NB4 (cell line): ENCODE data around the gene COL6A2.

Experiments
- DNase-seq: peaks from one replicate; pipeline ENCODE4 v3.0.0; 2010; ENCODE audit warnings: low read depth
- H3K4me3 ChIP-seq: one replicate; pipeline ENCODE4 v1.5.1; 2011; ENCODE audit warnings: mild to moderate bottlenecking, low read depth, low read length, moderate library complexity
- MYC ChIP-seq: IDR thresholded peaks from 2 replicates; pipeline ENCODE4 v1.6.1; 2011; ENCODE audit warnings: low read depth, low read length
- POLR2A ChIP-seq: IDR thresholded peaks from 2 replicates; pipeline ENCODE4 v1.6.1; 2011; ENCODE audit warnings: mild to moderate bottlenecking; ENCODE audit not compliant: insufficient read length; ENCODE audit errors: extremely low read depth
- TF ChIP-seq, protein P1 (sequence below): IDR thresholded peaks from 2 replicates; pipeline ENCODE4 v1.6.1; 2011; ENCODE audit warnings: low read depth, low read length
- TF ChIP-seq, protein P2 (sequence below): IDR thresholded peaks from one replicate; pipeline ENCODE4 v1.5.1; 2012; ENCODE audit warnings: low read depth, low read length

Gene COL6A2

DNA sequence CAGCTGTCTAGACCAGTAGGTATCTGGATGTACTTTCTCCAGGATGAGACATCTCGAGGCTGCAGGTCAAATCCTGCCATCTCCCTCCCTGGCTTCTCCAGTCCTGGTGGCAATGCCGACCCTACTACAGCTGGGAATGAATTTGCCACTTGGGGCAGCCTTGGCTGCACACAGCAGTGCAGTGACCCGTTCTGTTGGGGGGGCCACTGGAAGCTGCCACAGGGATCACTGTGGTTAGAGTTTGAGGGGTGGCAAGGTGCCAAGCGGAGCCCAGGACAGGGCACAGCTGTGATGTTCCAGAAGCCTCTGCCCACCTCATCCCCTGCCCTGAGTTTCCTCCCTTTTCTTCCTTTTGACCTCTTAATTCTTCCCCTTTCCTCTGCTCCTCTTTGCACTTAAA is 17.1 kb downstream of the COL6A2 start:
- TF ChIP-seq, protein P1, sequence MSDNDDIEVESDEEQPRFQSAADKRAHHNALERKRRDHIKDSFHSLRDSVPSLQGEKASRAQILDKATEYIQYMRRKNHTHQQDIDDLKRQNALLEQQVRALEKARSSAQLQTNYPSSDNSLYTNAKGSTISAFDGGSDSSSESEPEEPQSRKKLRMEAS: no peak
- TF ChIP-seq POLR2A: no peak
- TF ChIP-seq, protein P2, sequence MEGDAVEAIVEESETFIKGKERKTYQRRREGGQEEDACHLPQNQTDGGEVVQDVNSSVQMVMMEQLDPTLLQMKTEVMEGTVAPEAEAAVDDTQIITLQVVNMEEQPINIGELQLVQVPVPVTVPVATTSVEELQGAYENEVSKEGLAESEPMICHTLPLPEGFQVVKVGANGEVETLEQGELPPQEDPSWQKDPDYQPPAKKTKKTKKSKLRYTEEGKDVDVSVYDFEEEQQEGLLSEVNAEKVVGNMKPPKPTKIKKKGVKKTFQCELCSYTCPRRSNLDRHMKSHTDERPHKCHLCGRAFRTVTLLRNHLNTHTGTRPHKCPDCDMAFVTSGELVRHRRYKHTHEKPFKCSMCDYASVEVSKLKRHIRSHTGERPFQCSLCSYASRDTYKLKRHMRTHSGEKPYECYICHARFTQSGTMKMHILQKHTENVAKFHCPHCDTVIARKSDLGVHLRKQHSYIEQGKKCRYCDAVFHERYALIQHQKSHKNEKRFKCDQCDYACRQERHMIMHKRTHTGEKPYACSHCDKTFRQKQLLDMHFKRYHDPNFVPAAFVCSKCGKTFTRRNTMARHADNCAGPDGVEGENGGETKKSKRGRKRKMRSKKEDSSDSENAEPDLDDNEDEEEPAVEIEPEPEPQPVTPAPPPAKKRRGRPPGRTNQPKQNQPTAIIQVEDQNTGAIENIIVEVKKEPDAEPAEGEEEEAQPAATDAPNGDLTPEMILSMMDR: no peak
- TF ChIP-seq MYC: no peak
- DNase-seq: no peak
- no peak overlapping the region for H3K4me3 ChIP-seq

DNA sequence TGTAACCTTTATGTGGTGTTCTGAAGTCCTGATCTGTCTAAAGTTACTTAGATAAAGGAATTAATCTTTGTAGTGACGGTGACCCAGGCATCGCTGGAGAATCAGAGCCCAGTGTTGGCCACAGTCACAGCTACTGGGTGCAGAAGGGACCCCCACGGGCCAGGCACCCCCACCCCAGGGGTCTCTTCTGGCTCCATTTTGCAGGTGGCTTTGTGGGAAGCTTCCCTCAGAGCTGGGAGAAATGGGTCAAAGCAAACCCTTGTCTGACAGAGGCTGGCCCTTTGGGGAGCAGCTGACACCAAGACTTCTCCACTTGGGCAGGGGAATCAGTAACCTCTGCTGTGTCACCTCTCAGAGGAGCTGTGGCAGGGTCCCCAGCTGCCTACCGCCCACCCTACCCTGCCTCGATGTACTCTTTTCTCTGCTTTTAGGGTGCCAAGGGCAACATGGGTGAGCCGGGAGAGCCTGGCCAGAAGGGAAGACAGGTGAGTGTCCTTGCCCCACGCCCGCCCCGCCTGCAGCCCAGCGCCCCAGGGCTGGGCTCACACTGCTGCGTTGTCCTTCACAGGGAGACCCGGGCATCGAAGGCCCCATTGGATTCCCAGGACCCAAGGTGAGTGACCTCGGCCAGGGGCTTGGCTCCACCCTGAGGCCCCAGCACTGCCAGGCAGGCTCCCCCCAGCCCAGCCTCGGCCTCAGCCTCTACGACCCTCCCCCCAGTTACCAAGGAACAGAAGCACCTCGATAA is 17.7 kb downstream of the COL6A2 start:
- no peak for DNase-seq
- H3K4me3 ChIP-seq: no peak overlapping the region
- TF ChIP-seq, protein P1: no peak
- TF ChIP-seq, protein P2: no peak

GRCh38 chr21:46116189-46116775 is 18.4 kb downstream of the COL6A2 start:
- H3K4me3 ChIP-seq: no peak overlapping the region
- TF ChIP-seq MYC (no peak), POLR2A (no peak)
- TF ChIP-seq, protein P2: no peak
- TF ChIP-seq, protein P1: no peak
- no peak for DNase-seq

DNA sequence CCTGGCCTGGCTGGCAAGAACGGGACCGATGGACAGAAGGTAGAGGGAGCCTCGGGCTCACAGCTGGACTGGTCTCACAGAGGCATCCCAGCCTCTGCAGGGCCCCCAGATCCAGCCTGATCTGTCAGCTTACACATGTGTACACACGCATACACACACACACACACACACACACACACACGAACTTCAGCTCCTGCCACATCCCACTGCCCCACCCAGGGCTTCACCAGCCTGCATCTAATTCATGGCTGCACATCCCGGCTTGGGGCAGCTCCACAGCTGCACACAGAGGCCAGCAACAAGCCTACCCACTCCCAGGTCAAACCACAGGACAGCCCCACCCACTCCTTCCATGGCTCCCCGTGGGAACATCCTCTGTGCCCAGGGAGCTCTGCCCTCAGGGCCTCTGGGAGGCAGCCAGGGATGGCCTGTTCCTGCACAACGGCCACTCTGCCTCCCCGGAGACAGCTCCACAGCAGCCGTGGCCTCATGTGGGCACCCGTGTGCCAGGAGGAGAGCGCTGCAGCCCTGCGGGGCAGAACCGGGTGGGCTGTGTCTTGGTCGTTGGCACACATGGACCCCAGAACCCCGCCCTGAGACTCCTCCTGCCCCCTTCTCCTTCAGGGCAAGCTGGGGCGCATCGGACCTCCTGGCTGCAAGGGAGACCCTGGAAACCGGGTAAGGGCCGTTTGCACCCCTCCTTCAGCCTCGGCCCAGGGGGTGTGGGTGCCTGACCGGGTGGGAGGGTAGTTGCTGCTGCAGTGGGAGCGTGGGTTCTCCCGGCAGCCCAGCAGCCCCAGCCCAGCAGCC is 19.1 kb downstream of the COL6A2 start:
- TF ChIP-seq MYC (no peak), POLR2A (no peak)
- TF ChIP-seq, protein P2: no peak
- TF ChIP-seq, protein P1: no peak
- DNase-seq: no peak

DNA sequence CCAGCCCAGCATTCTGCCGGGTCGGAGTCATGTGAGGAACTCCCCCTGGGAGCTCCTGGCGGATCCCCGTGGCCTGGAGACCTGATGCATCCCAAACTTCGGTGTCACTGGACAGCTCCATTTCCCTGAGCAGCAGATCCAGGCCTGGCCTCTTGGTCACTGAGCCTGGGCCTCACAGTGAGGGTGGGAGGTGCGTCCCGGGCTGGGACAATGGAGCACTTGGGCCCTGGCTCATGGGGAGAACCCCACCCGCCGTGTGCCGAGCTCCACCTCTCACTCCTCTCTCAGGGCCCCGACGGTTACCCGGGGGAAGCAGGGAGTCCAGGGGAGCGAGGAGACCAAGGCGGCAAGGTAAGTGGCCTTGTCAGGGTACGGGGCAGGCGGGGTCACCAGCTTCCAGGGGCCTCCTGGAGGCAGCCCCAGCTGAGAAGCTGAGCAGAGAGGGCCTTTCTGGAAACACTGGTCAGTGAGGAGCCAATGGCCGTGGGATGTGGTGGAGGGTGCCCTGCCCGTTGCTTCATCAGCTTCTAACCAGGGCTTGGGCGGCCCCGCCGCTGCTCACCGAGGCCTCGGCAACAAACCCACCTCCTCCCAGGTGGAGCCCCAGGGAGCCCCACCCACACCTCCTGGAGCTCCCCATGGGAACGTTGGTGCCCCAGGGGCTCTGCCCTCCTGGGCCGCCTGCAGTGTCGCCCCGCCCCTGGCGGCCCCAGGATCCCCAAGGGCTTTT is 19.8 kb downstream of the COL6A2 start:
- DNase-seq: no peak
- H3K4me3 ChIP-seq: no peak overlapping the region
- TF ChIP-seq POLR2A (no peak), MYC (no peak)
- TF ChIP-seq, protein P1: no peak
- TF ChIP-seq, protein P2: no peak

More for the DNA sequence above, 19.1 kb downstream of the COL6A2 start:
- no peak overlapping the region for H3K4me3 ChIP-seq
